Gastrocnemius medialis (tissue), 4 donors: ENCODE data around the gene LINGO3. TPM values are rescaled to one million over a fixed set of nuclear protein-coding genes. Genes with fewer than 3 reads are reported as not detected.
"Not testable (repeated sequence)": the region's sequence is repeated elsewhere in the genome, so short reads cannot be mapped to it uniquely, and the experiment has no call there.

ENCODE experiments used
- ATAC-seq, 2 donors: fragments of 150-250 bp; one replicate each; pipeline ENCODE4 v1.9.1; 2016
- DNase-seq, 2 donors: peaks; one replicate each; pipeline ENCODE4 v3.0.0-alpha.2; 2019
- H3K27ac ChIP-seq, 4 donors: fragments of 200-600 bp; sonication (generic); 1 replicate in 1 of 4; 2 replicates in 3 of 4; pipeline ENCODE4 v1.5.1; 2016 to 2018; ENCODE audit warnings: mild to moderate bottlenecking in 2 of 4, moderate library complexity in 1 of 4
- H3K27me3 ChIP-seq, 3 donors: fragments of 200-600 bp; sonication (generic) in 2 of 3; 1 replicate in 1 of 3; 2 replicates in 2 of 3; pipeline versions ENCODE4 v1.5.1 to v1.6.0; 2016 to 2019; ENCODE audit warnings: mild to moderate bottlenecking in 1 of 3, moderate library complexity in 1 of 3
- H3K36me3 ChIP-seq, 2 donors: fragments of 200-600 bp; sonication (generic) in 1 of 2; one replicate each; pipeline ENCODE4 v1.5.1; 2017 to 2018
- H3K4me1 ChIP-seq, 2 donors: fragments of 200-600 bp; sonication (generic) in 1 of 2; one replicate each; pipeline ENCODE4 v1.5.1; 2016 to 2017; ENCODE audit warnings: mild to moderate bottlenecking in 2 of 2
- H3K4me3 ChIP-seq, 4 donors: fragments of 200-600 bp; sonication (generic) in 3 of 4; 1 replicate in 1 of 4; 2 replicates in 3 of 4; pipeline ENCODE4 v1.5.1; 2016 to 2019; ENCODE audit warnings: mild to moderate bottlenecking in 2 of 4
- H3K9me3 ChIP-seq, 3 donors: fragments of 200-600 bp; sonication (generic) in 2 of 3; 1 replicate in 1 of 3; 2 replicates in 2 of 3; pipeline ENCODE4 v1.5.1; 2016 to 2019
- CTCF ChIP-seq, 5 experiments: fragments of 450-650 bp in 3 of 5; fragments of 200-600 bp in 2 of 5; sonication (generic) in 2 of 5; IDR thresholded peaks in 4 of 5; conservative IDR thresholded peaks in 1 of 5; 1 replicate in 4 of 5; 2 replicates in 1 of 5; pipeline ENCODE4 v1.5.1; 2016 to 2019; ENCODE audit warnings: antibody characterized with exemption in 5 of 5, mild to moderate bottlenecking in 3 of 5, moderate library complexity in 3 of 5
- POLR2A ChIP-seq, 2 donors: fragments of 450-650 bp; IDR thresholded peaks; one replicate each; pipeline ENCODE4 v1.6.1; 2017; ENCODE audit warnings: antibody characterized with exemption in 2 of 2, mild to moderate bottlenecking in 2 of 2, moderate library complexity in 2 of 2
- in situ Hi-C, 4 donors: fragments of 200-750 bp; cut with MboI; loops; one replicate each; pipeline versions ENCODE4 v1.15.0 to v1.8.0; 2017; ENCODE audit warnings: low sequenced_read_pairs in 4 of 4
- intact Hi-C: fragments of 100-400 bp; cut with DNase I; formaldehyde crosslinking; loops from one replicate; pipeline ENCODE4 v1.15.1; 2023; ENCODE audit warnings: low total_unique reads
- total RNA-seq, 4 donors: library from RNA; depleted of rRNA; stranded (reverse); fragments of >200 nt; gene quantifications; one replicate each; pipeline versions ENCODE4 v1.1.0 to v1.2.3, GENCODE V29; 2016

Gene LINGO3
- total RNA-seq, 4 donors from 2014 or later = not detected

- H3K4me3 ChIP-seq = peak within 1 kb of the TSS in 3 of 4 donors; percentile 30 to 43 (median 41)
- intact Hi-C loops = no loop called here
- no peaks in the 10 kb centered on the region for H3K9me3 ChIP-seq
- H3K27ac ChIP-seq = peak within 1 kb of the TSS in 1 of 4 donors; percentile 42
- H3K4me1 ChIP-seq = peaks cover 0 to 12% of the 10 kb centered on the region in 2 donors
- TF ChIP-seq CTCF (IDR thresholded peaks at IDR 0.05 in 4 of 5, conservative IDR thresholded peaks at IDR 0.05 in 1 of 5) (no peak), POLR2A (IDR thresholded peaks at IDR 0.05) (no peak)
- DNase-seq = peak; percentile 48 to 58
- peaks cover 0 to 6% (median 3%) of the 10 kb centered on the region in 3 donors for H3K27me3 ChIP-seq
- no peaks in the 10 kb centered on the region for H3K36me3 ChIP-seq
- peak; percentile 46 to 54 for ATAC-seq
- in situ Hi-C loops = loop anchor here (25.0 kb wide), 1 partner anchor 105 kb away; no protein-coding TSS in a partner anchor
These were observed 25.7 kb downstream of the LINGO3 start, which contains the start of gene PEAK3 for GRCh38 chr19:2282062-2282861. PEAK3 (minus strand) TSS chr19:2282175; CDS start chr19:2280931, 1,244 bp downstream.

GRCh38 chr19:2281265-2282061, 26.5 kb downstream of the LINGO3 start:
- DNase-seq, intact Hi-C loops, ATAC-seq, H3K36me3 ChIP-seq, H3K27me3 ChIP-seq, H3K9me3 ChIP-seq: not testable (repeated sequence)
- H3K27ac ChIP-seq = peak overlapping the region in 1 of 4 donors; percentile 42
- peak overlapping the region in 3 of 4 donors; percentile 30 to 43 (median 41) for H3K4me3 ChIP-seq
- peaks cover 0 to 12% of the 10 kb centered on the region in 2 donors for H3K4me1 ChIP-seq
- in situ Hi-C loops = loop anchor here (25.0 kb wide), 1 partner anchor 106 kb away; no protein-coding TSS in a partner anchor

GRCh38 chr19:2280633-2281264, 27.2 kb downstream of the LINGO3 start:
- Histone ChIP-seq H3K9me3 (no peaks in the 10 kb centered on the region), H3K36me3 (no peaks in the 10 kb centered on the region), H3K27ac (no peak overlapping the region), H3K4me1 (peaks cover 0 to 12% of the 10 kb centered on the region in 2 donors), H3K4me3 (no peak overlapping the region), H3K27me3 (no peaks in the 10 kb centered on the region)
- no peak for DNase-seq
- no peak for ATAC-seq
- in situ Hi-C loops = loop anchor here (25.0 kb wide), 1 partner anchor 107 kb away; no protein-coding TSS in a partner anchor
- TF ChIP-seq POLR2A (IDR thresholded peaks at IDR 0.05) (no peak), CTCF (IDR thresholded peaks at IDR 0.05 in 4 of 5, conservative IDR thresholded peaks at IDR 0.05 in 1 of 5) (no peak)
- intact Hi-C loops = no loop called here

GRCh38 chr19:2278459-2279158, 29.3 kb downstream of the LINGO3 start:
- TF ChIP-seq POLR2A (IDR thresholded peaks at IDR 0.05) (no peak), CTCF (IDR thresholded peaks at IDR 0.05 in 4 of 5, conservative IDR thresholded peaks at IDR 0.05 in 1 of 5) (no peak)
- Histone ChIP-seq H3K36me3 (no peaks in the 10 kb centered on the region), H3K27ac (no peak overlapping the region), H3K27me3 (no peaks in the 10 kb centered on the region), H3K9me3 (no peaks in the 10 kb centered on the region), H3K4me1 (peaks cover 9 to 27% of the 10 kb centered on the region in 2 donors), H3K4me3 (no peak overlapping the region)
- in situ Hi-C loops = loop anchor here (5.0 to 25.0 kb wide), 2 partner anchors 41 to 109 kb away; partner anchors contain the start of genes PLEKHJ1 (in 1 of the 4) and SF3A2 (in 1 of the 4)
- no peak for DNase-seq
- intact Hi-C loops = loop anchor here (5.0 kb wide), 1 partner anchor 39 kb away; no protein-coding TSS in a partner anchor
- no peak for ATAC-seq
